Measurements from ENCODE around the gene PTCD2. TPM values are rescaled to one million over a fixed set of nuclear protein-coding genes. Genes with fewer than 3 reads are reported as not detected.

The PTCD2 gene
- total RNA-seq, 2 donors from 2014 or later, result 4.4 to 7.8 TPM

- no peak for DNase-seq
- TF ChIP-seq CTCF (IDR thresholded peaks at IDR 0.05), result no peak
- H3K4me3 ChIP-seq, result no peak overlapping the region
Observed at GRCh38 chr5:72378639-72379289, 58.6 kb downstream of the PTCD2 start.

DNA sequence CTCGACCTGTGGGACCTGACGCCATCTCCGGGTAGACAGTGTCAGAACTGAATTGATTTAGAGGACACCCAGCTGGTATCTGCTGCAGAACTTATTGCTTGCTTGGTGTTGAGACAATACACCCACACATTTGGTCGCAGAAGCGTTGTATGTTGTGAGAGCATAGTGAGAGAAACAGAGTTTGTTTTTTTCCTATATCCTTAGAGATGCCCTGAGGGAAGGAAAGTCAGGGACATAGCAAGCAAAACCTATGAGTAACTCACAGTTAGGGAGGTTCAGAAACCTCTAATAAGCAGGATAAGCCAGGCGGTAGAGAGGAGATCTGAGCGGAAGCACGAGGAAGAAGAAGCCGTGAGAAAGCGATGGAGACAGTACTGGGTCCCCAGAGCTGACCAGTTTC lies 59.8 kb downstream of the PTCD2 start:
- H3K4me1 ChIP-seq, result no peaks in the 10 kb centered on the region
- intact Hi-C loops (cut with DNase I), result loop anchor here (5.0 kb wide), 1 partner anchor 147 kb away; no protein-coding TSS in a partner anchor

More at GRCh38 chr5:72378639-72379289, 58.6 kb downstream of the PTCD2 start:
- Histone ChIP-seq H3K27ac (no peak overlapping the region), H3K9ac (ENCODE audit: low read depth in 2 of 2, low read length in 2 of 2) (no peak overlapping the region), H3K27me3 (no peaks in the 10 kb centered on the region), H3K9me3 (no peaks in the 10 kb centered on the region), H3K36me3 (no peaks in the 10 kb centered on the region), H3K4me1 (no peaks in the 10 kb centered on the region)
- intact Hi-C loops (cut with DNase I), result loop anchor here (5.0 kb wide), 1 partner anchor 149 kb away; no protein-coding TSS in a partner anchor

GRCh38 chr5:72380492-72381274 lies 60.5 kb downstream of the PTCD2 start:
- no peaks in the 10 kb centered on the region for H3K36me3 ChIP-seq
- no peak for DNase-seq
- H3K4me3 ChIP-seq, result no peak overlapping the region
- H3K27me3 ChIP-seq, result no peaks in the 10 kb centered on the region
- no peaks in the 10 kb centered on the region for H3K9me3 ChIP-seq
- TF ChIP-seq CTCF (IDR thresholded peaks at IDR 0.05), result no peak
- H3K27ac ChIP-seq, result no peak overlapping the region
- H3K4me1 ChIP-seq, result no peaks in the 10 kb centered on the region
- no peak overlapping the region for H3K9ac ChIP-seq (ENCODE audit: low read depth in 2 of 2, low read length in 2 of 2)
- intact Hi-C loops (cut with DNase I), result no loop called here

More for the DNA sequence above, 59.8 kb downstream of the PTCD2 start:
- Histone ChIP-seq H3K9me3 (no peaks in the 10 kb centered on the region), H3K27me3 (no peaks in the 10 kb centered on the region), H3K27ac (no peak overlapping the region), H3K36me3 (no peaks in the 10 kb centered on the region), H3K9ac (ENCODE audit: low read depth in 2 of 2, low read length in 2 of 2) (no peak overlapping the region), H3K4me3 (no peak overlapping the region)
- no peak for TF ChIP-seq CTCF (IDR thresholded peaks at IDR 0.05)
- no peak for DNase-seq

GRCh38 chr5:72383280-72383679 lies 63.1 kb downstream of the PTCD2 start:
- Histone ChIP-seq H3K36me3 (no peaks in the 10 kb centered on the region), H3K4me3 (no peak overlapping the region)
- intact Hi-C loops (cut with DNase I), result no loop called here

GRCh38 chr5:72383726-72384125 lies 63.6 kb downstream of the PTCD2 start:
- intact Hi-C loops (cut with DNase I), result no loop called here
- H3K4me3 ChIP-seq, result no peak overlapping the region
- H3K9ac ChIP-seq (ENCODE audit: low read depth in 2 of 2, low read length in 2 of 2), result no peak overlapping the region
- no peaks in the 10 kb centered on the region for H3K4me1 ChIP-seq
- no peak overlapping the region for H3K27ac ChIP-seq
- no peak for DNase-seq
- H3K9me3 ChIP-seq, result no peaks in the 10 kb centered on the region
- TF ChIP-seq CTCF (IDR thresholded peaks at IDR 0.05), result no peak
- no peaks in the 10 kb centered on the region for H3K27me3 ChIP-seq
- no peaks in the 10 kb centered on the region for H3K36me3 ChIP-seq

More at GRCh38 chr5:72383280-72383679, 63.1 kb downstream of the PTCD2 start:
- DNase-seq, result no peak
- Histone ChIP-seq H3K27ac (no peak overlapping the region), H3K27me3 (no peaks in the 10 kb centered on the region), H3K9me3 (no peaks in the 10 kb centered on the region), H3K9ac (ENCODE audit: low read depth in 2 of 2, low read length in 2 of 2) (no peak overlapping the region), H3K4me1 (no peaks in the 10 kb centered on the region)
- no peak for TF ChIP-seq CTCF (IDR thresholded peaks at IDR 0.05)
